OCI-LY1 (cell line): ENCODE data around the gene PTH1R.

Experiments used
- H2AFZ ChIP-seq: fragments of 200-600 bp; sonication (generic), shearing (Covaris generic); 2 replicates; pipeline ENCODE4 v1.6.0; 2014; ENCODE audit warnings: antibody characterized with exemption, mild to moderate bottlenecking, low read length
- H3F3A ChIP-seq: fragments of 200-600 bp; sonication (generic), shearing (Covaris generic); 2 replicates; pipeline ENCODE4 v1.6.0; 2014; ENCODE audit warnings: mild to moderate bottlenecking, antibody characterized with exemption, low read length, moderate library complexity; ENCODE audit not compliant: insufficient read depth
- H3K27ac ChIP-seq: fragments of 200-600 bp; sonication (generic); 2 replicates; pipeline ENCODE4 v1.5.1; 2014; ENCODE audit warnings: low read length, mixed run types, mild to moderate bottlenecking, low read depth; ENCODE audit not compliant: poor library complexity, severe bottlenecking
- H3K27me3 ChIP-seq: fragments of 200-600 bp; sonication (generic); 2 replicates; pipeline ENCODE4 v1.6.0; 2014; ENCODE audit warnings: antibody characterized with exemption, mild to moderate bottlenecking, low read length, moderate library complexity; ENCODE audit not compliant: insufficient read depth
- H3K36me3 ChIP-seq: fragments of 200-600 bp; sonication (generic); 2 replicates; pipeline ENCODE4 v1.6.1; 2014; ENCODE audit warnings: mild to moderate bottlenecking, antibody characterized with exemption, low read length, moderate library complexity, mixed read lengths; ENCODE audit not compliant: insufficient read depth
- H3K4me1 ChIP-seq: fragments of 200-600 bp; sonication (generic); 2 replicates; pipeline ENCODE4 v1.5.1; 2014; ENCODE audit warnings: mild to moderate bottlenecking, low read length, moderate library complexity; ENCODE audit not compliant: insufficient read depth, severe bottlenecking
- H3K4me2 ChIP-seq: fragments of 200-600 bp; sonication (generic), shearing (Covaris generic); 2 replicates; pipeline ENCODE4 v1.6.1; 2014; ENCODE audit warnings: low read length
- H3K4me3 ChIP-seq: fragments of 200-600 bp; sonication (generic); 2 replicates; pipeline ENCODE4 v1.5.1; 2014; ENCODE audit warnings: low read length, low read depth, mild to moderate bottlenecking, mixed read lengths; ENCODE audit not compliant: poor library complexity, severe bottlenecking
- H3K79me2 ChIP-seq: fragments of 200-600 bp; shearing (Covaris generic); 2 replicates; pipeline ENCODE4 v1.6.1; 2016; ENCODE audit warnings: mixed run types, low read length, mixed read lengths; ENCODE audit not compliant: insufficient read depth
- H3K9ac ChIP-seq: fragments of 200-600 bp; sonication (generic), shearing (Covaris generic); 2 replicates; pipeline ENCODE4 v1.6.1; 2014; ENCODE audit warnings: mild to moderate bottlenecking, low read length, mixed read lengths
- H3K9me2 ChIP-seq: fragments of 200-600 bp; sonication (generic), shearing (Covaris generic); 2 replicates; pipeline ENCODE4 v1.6.1; 2014; ENCODE audit warnings: low read depth, mild to moderate bottlenecking, low read length, mixed read lengths
- H3K9me3 ChIP-seq: fragments of 200-600 bp; shearing (Covaris generic); 2 replicates; pipeline ENCODE4 v1.6.1; 2014; ENCODE audit warnings: low read length, mixed read lengths
- H4K20me1 ChIP-seq: fragments of 200-600 bp; sonication (generic), shearing (Covaris generic); 2 replicates; pipeline ENCODE4 v1.6.0; 2016; ENCODE audit warnings: mild to moderate bottlenecking, low read length; ENCODE audit not compliant: insufficient read depth
- EZH2 ChIP-seq: fragments of 200-600 bp; sonication (generic), shearing (Covaris generic); IDR thresholded peaks from 2 replicates; pipeline ENCODE4 v1.8.0; 2017; ENCODE audit warnings: borderline replicate concordance, mixed run types, mild to moderate bottlenecking, antibody characterized with exemption, low read length, moderate library complexity, mixed read lengths
- TF ChIP-seq, protein P1 (sequence below): fragments of 200-600 bp; sonication (generic), shearing (Covaris generic); IDR thresholded peaks from 2 replicates; pipeline ENCODE4 v1.5.1; 2017; ENCODE audit warnings: mild to moderate bottlenecking, antibody characterized with exemption, low read length, moderate library complexity, mixed read lengths

PTH1R gene

DNA sequence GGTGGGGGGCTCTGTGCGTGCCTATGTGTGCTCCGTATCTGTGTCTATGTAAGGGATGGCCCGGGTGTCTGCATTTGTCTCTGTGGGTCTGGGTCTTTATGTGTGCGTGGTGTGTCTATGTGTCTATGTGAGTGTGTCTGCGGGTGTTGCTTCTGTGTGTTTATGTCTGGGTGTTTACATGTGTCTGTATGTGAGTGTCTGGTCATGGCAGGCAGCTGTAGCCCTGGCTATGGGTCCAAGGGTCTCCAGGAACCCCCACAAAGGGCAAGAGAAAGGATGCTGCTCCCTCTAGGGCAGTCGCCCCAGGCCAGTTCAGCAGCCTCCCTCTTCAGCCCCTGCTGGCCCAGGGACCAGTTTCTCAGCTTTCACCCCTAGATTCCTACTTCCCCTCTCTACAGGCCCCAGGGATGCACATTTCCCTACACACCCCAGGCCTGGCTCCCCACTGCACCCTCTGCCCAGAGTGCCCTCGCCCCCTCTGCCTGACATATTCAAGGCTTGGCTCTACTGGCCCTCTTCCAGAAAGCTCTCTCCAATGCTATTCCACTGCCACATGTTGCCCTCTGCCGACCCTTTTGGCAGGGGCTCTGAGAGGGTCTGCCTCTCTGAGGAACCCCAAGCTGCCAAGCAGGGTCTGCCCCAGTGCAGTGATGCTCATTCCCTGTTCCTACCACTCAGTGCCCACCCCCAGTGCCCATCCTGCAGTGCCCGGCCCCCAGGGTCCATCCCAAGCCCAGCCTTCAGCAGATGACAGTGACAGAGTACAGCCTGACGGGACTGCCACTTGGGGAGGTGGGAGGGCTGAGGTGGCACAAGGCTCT is 13.2 kb upstream of the PTH1R start:
- TF ChIP-seq EZH2: no peak
- TF ChIP-seq, protein P1, sequence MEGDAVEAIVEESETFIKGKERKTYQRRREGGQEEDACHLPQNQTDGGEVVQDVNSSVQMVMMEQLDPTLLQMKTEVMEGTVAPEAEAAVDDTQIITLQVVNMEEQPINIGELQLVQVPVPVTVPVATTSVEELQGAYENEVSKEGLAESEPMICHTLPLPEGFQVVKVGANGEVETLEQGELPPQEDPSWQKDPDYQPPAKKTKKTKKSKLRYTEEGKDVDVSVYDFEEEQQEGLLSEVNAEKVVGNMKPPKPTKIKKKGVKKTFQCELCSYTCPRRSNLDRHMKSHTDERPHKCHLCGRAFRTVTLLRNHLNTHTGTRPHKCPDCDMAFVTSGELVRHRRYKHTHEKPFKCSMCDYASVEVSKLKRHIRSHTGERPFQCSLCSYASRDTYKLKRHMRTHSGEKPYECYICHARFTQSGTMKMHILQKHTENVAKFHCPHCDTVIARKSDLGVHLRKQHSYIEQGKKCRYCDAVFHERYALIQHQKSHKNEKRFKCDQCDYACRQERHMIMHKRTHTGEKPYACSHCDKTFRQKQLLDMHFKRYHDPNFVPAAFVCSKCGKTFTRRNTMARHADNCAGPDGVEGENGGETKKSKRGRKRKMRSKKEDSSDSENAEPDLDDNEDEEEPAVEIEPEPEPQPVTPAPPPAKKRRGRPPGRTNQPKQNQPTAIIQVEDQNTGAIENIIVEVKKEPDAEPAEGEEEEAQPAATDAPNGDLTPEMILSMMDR: no peak
- Histone ChIP-seq H3K4me3 (no peak overlapping the region), H4K20me1 (no peaks in the 10 kb centered on the region), H3F3A (no peaks in the 10 kb centered on the region), H3K27me3 (no peaks in the 10 kb centered on the region), H3K4me1 (no peaks in the 10 kb centered on the region), H3K9ac (no peak overlapping the region), H3K36me3 (no peaks in the 10 kb centered on the region), H3K79me2 (no peaks in the 10 kb centered on the region), H3K27ac (no peak overlapping the region), H3K4me2 (no peak overlapping the region), H3K9me2 (no peaks in the 10 kb centered on the region), H2AFZ (no peak overlapping the region), H3K9me3 (no peaks in the 10 kb centered on the region)

DNA sequence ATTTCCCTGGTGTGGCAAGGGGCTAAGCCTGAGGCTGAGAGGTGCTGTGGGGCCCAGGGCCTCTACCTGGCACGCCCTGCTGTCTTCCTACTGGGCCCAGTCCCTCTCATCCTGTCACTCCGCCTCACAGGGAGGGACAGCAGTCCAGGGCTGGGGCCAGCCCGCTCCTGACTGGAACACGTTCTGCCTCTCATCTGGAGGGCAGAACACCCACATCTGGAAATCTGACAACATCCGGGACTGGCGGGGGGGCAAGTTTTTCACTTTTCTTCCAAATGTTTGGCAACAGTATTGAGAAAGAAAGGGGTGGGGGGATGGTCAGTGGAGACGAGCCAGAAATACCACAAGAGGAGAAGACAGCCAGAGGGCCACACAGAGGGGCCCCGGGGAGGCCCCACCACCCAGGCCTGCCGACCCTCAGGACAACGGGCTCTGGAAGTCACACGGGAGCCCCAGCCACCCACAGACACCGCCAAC is 12.5 kb upstream of the PTH1R start:
- TF ChIP-seq, protein P1: no peak
- TF ChIP-seq EZH2: no peak
- no peaks in the 10 kb centered on the region for H3K9me3 ChIP-seq
- H3K9me2 ChIP-seq: no peaks in the 10 kb centered on the region
- H3K4me3 ChIP-seq: no peak overlapping the region
- no peaks in the 10 kb centered on the region for H4K20me1 ChIP-seq
- no peak overlapping the region for H3K4me2 ChIP-seq
- H3K79me2 ChIP-seq: no peaks in the 10 kb centered on the region
- no peaks in the 10 kb centered on the region for H3K36me3 ChIP-seq
- no peak overlapping the region for H2AFZ ChIP-seq
- H3F3A ChIP-seq: no peaks in the 10 kb centered on the region
- H3K4me1 ChIP-seq: no peaks in the 10 kb centered on the region
- no peak overlapping the region for H3K9ac ChIP-seq
- H3K27ac ChIP-seq: no peak overlapping the region
- H3K27me3 ChIP-seq: no peaks in the 10 kb centered on the region

DNA sequence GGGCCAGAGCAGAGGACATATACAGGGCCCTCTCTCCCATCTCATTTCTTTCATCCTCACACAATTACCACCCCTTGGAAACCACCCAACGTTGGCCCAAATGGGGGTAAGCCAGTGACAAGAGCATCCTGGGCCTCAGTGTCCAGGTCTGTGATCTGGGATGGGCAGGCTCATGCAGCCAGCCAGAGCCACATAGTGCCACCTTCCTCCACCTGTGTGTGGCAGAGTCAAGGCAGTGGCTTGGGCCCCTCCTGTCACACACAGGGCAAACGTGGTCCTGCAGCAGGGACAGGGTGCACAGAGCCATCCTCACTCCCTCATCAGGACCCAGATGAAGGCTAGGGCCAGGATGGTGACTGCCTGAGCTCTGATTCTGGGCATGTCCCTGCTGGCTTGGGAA is 12.0 kb upstream of the PTH1R start:
- Histone ChIP-seq H2AFZ (no peak overlapping the region), H3K9ac (no peak overlapping the region), H4K20me1 (no peaks in the 10 kb centered on the region), H3K27me3 (no peaks in the 10 kb centered on the region), H3K4me2 (no peak overlapping the region), H3K27ac (no peak overlapping the region), H3K4me1 (no peaks in the 10 kb centered on the region), H3K79me2 (no peaks in the 10 kb centered on the region), H3F3A (no peaks in the 10 kb centered on the region), H3K4me3 (no peak overlapping the region), H3K36me3 (no peaks in the 10 kb centered on the region), H3K9me3 (no peaks in the 10 kb centered on the region), H3K9me2 (no peaks in the 10 kb centered on the region)
- no peak for TF ChIP-seq EZH2
- TF ChIP-seq, protein P1: no peak
